Lower lobe of right lung (tissue), 2 donors: ENCODE data around the gene NCBP3. TPM values are rescaled to one million over a fixed set of nuclear protein-coding genes. Genes with fewer than 3 reads are reported as not detected.

ENCODE experiments used
- ATAC-seq, 2 donors: fragments of 200-7000 bp; cut with Tn5 transposase; one replicate each; pipeline ENCODE4 v1.9.1; 2020 to 2022; ENCODE audit warnings: mild to moderate bottlenecking in 2 of 2, moderate library complexity in 2 of 2
- DNase-seq: peaks from one replicate; pipeline ENCODE4 v3.0.0-alpha.2; 2020
- H3K27ac ChIP-seq: fragments of 200-600 bp; one replicate; pipeline ENCODE4 v1.8.0; 2022
- H3K27me3 ChIP-seq: fragments of 200-600 bp; one replicate; pipeline ENCODE4 v1.8.0; 2022; ENCODE audit warnings: low read depth
- H3K36me3 ChIP-seq: fragments of 200-600 bp; one replicate; pipeline ENCODE4 v1.8.0; 2022; ENCODE audit warnings: mild to moderate bottlenecking
- H3K4me1 ChIP-seq: fragments of 200-600 bp; one replicate; pipeline ENCODE4 v1.8.0; 2022
- H3K4me3 ChIP-seq: fragments of 200-600 bp; one replicate; pipeline ENCODE4 v1.8.0; 2022; ENCODE audit warnings: mild to moderate bottlenecking
- H3K9me3 ChIP-seq: fragments of 200-600 bp; one replicate; pipeline ENCODE4 v1.8.0; 2022
- intact Hi-C: fragments of 100-400 bp; cut with DNase I; formaldehyde crosslinking; loops from one replicate; pipeline ENCODE4 v1.11.0; 2022
- total RNA-seq: library from RNA; stranded (reverse); fragmentation: NEBNext Ultra II Directional; extraction: Animal tissue kit (Norgen Biotek cat#: 25700); gene quantifications from one replicate; pipeline ENCODE4 v1.2.1, GENCODE V29; 2021
- TF ChIP-seq, protein P1 (sequence below): fragments of 200-600 bp; IDR thresholded peaks from one replicate; pipeline ENCODE4 v1.8.0; 2022; ENCODE audit warnings: antibody characterized with exemption, mild to moderate bottlenecking
- donor health status: DM: no; HTN: yes; CAD: no; lungs with severe emphysema.

Gene NCBP3
- total RNA-seq, 1 donor from 2014 or later: 40.3 TPM

DNA sequence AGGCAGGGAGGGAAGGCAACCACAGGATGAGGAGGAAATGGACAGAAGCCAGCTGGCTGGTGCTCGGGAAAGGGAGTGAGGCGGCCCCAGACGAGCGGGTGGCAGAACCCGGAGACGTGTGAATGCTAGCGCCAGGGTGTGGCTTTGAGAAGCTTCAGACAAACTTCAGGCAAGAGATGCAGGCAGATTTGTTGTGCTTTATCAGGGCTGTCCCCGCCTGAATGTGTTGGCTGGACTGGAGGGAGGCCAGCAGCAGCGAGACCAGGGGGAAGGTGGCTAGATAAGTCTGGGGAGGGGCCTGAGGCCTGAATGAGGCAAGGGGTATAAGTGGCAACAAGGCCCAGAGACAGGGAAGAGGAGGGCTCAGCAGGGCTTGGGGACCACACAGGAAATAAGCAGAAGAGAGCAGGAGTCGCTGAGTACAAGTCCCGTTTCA lies 24.8 kb upstream of the NCBP3 start:
- Histone ChIP-seq H3K4me3 (no peak overlapping the region), H3K36me3 (peaks cover 31% of the 10 kb centered on the region), H3K27me3 (no peaks in the 10 kb centered on the region), H3K27ac (no peak overlapping the region), H3K9me3 (no peaks in the 10 kb centered on the region), H3K4me1 (peaks cover 5% of the 10 kb centered on the region)
- ATAC-seq (no peak), DNase-seq (peak; percentile 46)
- intact Hi-C loops: no loop called here
- TF ChIP-seq, protein P1, sequence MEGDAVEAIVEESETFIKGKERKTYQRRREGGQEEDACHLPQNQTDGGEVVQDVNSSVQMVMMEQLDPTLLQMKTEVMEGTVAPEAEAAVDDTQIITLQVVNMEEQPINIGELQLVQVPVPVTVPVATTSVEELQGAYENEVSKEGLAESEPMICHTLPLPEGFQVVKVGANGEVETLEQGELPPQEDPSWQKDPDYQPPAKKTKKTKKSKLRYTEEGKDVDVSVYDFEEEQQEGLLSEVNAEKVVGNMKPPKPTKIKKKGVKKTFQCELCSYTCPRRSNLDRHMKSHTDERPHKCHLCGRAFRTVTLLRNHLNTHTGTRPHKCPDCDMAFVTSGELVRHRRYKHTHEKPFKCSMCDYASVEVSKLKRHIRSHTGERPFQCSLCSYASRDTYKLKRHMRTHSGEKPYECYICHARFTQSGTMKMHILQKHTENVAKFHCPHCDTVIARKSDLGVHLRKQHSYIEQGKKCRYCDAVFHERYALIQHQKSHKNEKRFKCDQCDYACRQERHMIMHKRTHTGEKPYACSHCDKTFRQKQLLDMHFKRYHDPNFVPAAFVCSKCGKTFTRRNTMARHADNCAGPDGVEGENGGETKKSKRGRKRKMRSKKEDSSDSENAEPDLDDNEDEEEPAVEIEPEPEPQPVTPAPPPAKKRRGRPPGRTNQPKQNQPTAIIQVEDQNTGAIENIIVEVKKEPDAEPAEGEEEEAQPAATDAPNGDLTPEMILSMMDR: no peak

DNA sequence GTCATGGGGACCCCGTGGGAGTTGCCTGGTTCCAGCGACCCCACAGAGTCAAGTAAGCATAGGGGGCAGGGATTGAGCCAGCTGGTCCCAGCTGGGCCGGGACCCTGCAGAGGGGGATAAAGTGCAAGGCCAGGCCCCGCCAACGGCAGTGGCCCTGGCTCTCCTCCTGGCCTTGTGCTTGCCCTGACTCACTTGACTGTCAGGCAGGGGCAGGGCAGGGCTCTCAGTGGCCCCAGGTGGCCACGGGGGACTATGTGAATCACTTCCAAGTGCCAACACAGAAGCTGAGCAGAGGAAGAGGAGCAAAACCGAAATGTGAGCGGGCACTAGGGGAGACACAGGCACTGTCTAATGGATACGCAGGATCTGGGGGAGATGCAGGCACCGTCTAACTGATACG lies 21.6 kb upstream of the NCBP3 start:
- ATAC-seq: no peak
- Histone ChIP-seq H3K27me3 (no peaks in the 10 kb centered on the region), H3K9me3 (no peaks in the 10 kb centered on the region), H3K27ac (no peak overlapping the region), H3K4me1 (peaks cover 5% of the 10 kb centered on the region), H3K4me3 (no peak overlapping the region), H3K36me3 (peaks cover 11% of the 10 kb centered on the region)
- intact Hi-C loops: no loop called here
- no peak for DNase-seq
- TF ChIP-seq, protein P1: no peak

DNA sequence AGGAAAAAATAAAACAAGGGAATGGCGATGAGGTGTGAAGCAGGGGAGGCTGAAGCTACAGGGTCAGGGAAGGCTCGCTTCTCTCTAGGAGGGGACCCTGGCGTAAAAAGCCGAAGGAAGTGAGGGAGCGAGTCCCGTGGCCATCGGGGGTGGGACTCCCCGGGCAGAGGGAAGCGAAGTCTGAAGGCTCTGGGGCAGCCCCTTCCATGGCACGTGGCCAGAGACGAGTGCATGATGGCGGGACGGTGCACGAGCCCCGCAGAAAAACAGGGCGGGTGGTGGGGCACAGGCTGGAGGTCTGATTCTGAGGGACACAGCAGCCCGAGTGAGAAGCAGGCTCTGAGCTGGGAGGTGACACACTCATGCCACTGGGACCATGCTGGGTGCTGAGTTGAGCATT lies 21.1 kb upstream of the NCBP3 start:
- H3K4me1 ChIP-seq: peaks cover 5% of the 10 kb centered on the region
- no peaks in the 10 kb centered on the region for H3K9me3 ChIP-seq
- ATAC-seq: no peak
- no peak overlapping the region for H3K4me3 ChIP-seq
- peaks cover 6% of the 10 kb centered on the region for H3K36me3 ChIP-seq
- TF ChIP-seq, protein P1: no peak
- no peak overlapping the region for H3K27ac ChIP-seq
- peak; percentile 45 for DNase-seq
- intact Hi-C loops: no loop called here
- no peaks in the 10 kb centered on the region for H3K27me3 ChIP-seq

DNA sequence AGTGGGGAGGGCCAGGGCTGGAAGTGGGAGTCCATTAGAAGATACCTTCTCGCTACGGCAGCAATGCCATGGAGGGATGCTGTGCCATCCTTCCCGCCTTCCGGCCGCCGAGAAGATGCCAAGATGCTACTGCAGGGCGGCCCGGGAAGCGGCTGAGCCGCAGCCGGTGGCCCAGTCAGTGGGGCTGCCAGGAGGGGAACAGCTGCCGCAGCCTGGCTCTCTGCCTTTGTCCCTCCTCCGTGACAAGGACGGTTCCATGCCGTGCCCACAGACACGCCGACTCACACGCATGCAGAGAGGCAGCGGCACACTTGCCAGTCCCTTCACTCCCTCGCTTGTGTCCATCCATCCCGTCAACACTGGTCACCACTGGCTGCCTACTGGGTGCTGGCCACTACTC lies 20.2 kb upstream of the NCBP3 start:
- no peak for ATAC-seq
- peaks cover 5% of the 10 kb centered on the region for H3K4me1 ChIP-seq
- no peaks in the 10 kb centered on the region for H3K9me3 ChIP-seq
- no peak overlapping the region for H3K27ac ChIP-seq
- H3K27me3 ChIP-seq: no peaks in the 10 kb centered on the region
- intact Hi-C loops: no loop called here
- H3K4me3 ChIP-seq: no peak overlapping the region
- peak; percentile 38 for DNase-seq
- TF ChIP-seq, protein P1: no peak
- peaks cover 8% of the 10 kb centered on the region for H3K36me3 ChIP-seq

DNA sequence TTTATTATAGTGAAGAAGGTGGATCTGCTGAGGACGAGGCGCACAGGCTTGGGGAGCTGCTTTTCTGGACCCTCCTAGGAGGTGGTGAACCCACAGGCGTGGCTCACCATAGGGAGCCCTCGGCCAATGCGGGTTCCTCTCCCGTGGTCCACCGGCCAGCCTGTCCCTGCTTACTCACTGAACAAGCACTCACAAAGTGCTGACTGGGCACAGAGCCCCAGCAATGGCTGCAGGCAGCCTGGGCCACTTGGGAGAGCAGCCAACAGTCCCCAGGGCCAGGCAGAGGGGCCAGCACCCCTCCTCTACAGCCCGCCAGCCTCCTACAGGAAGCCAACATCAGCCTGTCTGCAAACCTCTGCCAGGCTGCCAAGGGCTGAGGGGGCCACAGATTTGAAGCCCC lies 19.1 kb upstream of the NCBP3 start:
- TF ChIP-seq, protein P1: no peak
- H3K4me3 ChIP-seq: no peak overlapping the region
- peak; percentile 62 for DNase-seq
- peak; percentile 70 to 74 for ATAC-seq
- H3K36me3 ChIP-seq: peaks cover 19% of the 10 kb centered on the region
- H3K27me3 ChIP-seq: no peaks in the 10 kb centered on the region
- H3K27ac ChIP-seq: no peak overlapping the region
- no peaks in the 10 kb centered on the region for H3K4me1 ChIP-seq
- intact Hi-C loops: no loop called here
- no peaks in the 10 kb centered on the region for H3K9me3 ChIP-seq

DNA sequence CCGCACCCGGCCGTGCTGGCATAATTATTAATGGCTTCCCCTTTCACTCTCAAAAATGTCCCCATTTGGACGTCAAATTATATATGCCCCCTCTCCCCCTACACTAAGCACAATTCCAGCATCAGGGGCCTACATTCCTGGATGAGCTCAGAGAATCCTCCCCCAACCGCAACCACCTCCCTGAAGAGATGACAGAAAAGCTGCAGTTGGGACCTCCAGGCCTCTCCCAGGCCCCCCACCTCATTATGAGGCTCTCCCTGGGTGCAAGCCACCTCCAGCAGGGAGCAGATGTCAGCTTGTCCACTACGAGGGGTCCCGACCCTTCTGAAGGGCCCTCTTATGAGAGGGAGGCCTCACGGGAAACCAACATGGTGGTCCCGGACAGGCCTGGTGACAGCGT lies 18.5 kb upstream of the NCBP3 start:
- no peak overlapping the region for H3K4me3 ChIP-seq
- H3K27ac ChIP-seq: no peak overlapping the region
- DNase-seq: peak; percentile 41
- intact Hi-C loops: no loop called here
- no peak for ATAC-seq
- H3K4me1 ChIP-seq: no peaks in the 10 kb centered on the region
- TF ChIP-seq, protein P1: no peak
- H3K27me3 ChIP-seq: no peaks in the 10 kb centered on the region
- no peaks in the 10 kb centered on the region for H3K9me3 ChIP-seq
- peaks cover 21% of the 10 kb centered on the region for H3K36me3 ChIP-seq
